Liver (tissue), 9 donors: ENCODE results near the gene KCNN3. TPM values are rescaled to one million over a fixed set of nuclear protein-coding genes. Genes with fewer than 3 reads are reported as not detected.

Source experiments
- DNase-seq: peaks from one replicate; pipeline ENCODE4 v3.0.0-alpha.2; 2017; ENCODE audit warnings: low spot score
- H3K27ac ChIP-seq, 2 donors: one replicate each; pipeline ENCODE4 v1.7.0; 2013; ENCODE audit warnings: inconsistent platforms in 2 of 2, low read length in 2 of 2, control low read depth in 1 of 2, low read depth in 1 of 2, mild to moderate bottlenecking in 1 of 2
- H3K27me3 ChIP-seq, 4 donors: one replicate each; pipeline versions ENCODE4 v1.6.1 to v1.7.0; 2013; ENCODE audit warnings: low read length in 3 of 4, inconsistent platforms in 1 of 4, mild to moderate bottlenecking in 1 of 4, moderate library complexity in 1 of 4; ENCODE audit not compliant: control insufficient read depth in 4 of 4, insufficient read depth in 4 of 4
- H3K36me3 ChIP-seq, 4 donors: one replicate each; pipeline versions ENCODE4 v1.6.1 to v1.7.0; 2013; ENCODE audit warnings: low read length in 3 of 4, mild to moderate bottlenecking in 3 of 4, low read depth in 1 of 4, moderate library complexity in 1 of 4; ENCODE audit not compliant: control insufficient read depth in 4 of 4, insufficient read depth in 3 of 4
- H3K4me1 ChIP-seq, 4 donors: one replicate each; pipeline versions ENCODE4 v1.6.1 to v1.7.0; 2013; ENCODE audit warnings: low read length in 3 of 4, mild to moderate bottlenecking in 3 of 4, moderate library complexity in 1 of 4; ENCODE audit not compliant: control insufficient read depth in 4 of 4, insufficient read depth in 4 of 4
- H3K4me3 ChIP-seq, 3 donors: one replicate each; pipeline versions ENCODE4 v1.6.1 to v1.7.0; 2013; ENCODE audit warnings: low read length in 3 of 3, control low read depth in 1 of 3, low read depth in 1 of 3, mild to moderate bottlenecking in 1 of 3
- H3K9ac ChIP-seq, 2 donors: one replicate each; pipeline ENCODE4 v1.7.0; 2013; ENCODE audit warnings: low read length in 2 of 2, mild to moderate bottlenecking in 2 of 2, moderate library complexity in 2 of 2, control low read depth in 1 of 2, low read depth in 1 of 2
- H3K9me3 ChIP-seq, 4 donors: one replicate each; pipeline versions ENCODE4 v1.6.1 to v1.7.0; 2013; ENCODE audit warnings: low read length in 3 of 4; ENCODE audit not compliant: control insufficient read depth in 4 of 4
- ATF3 ChIP-seq: IDR thresholded peaks from 2 replicates; pipeline ENCODE4 v1.6.1; 2016; ENCODE audit warnings: antibody characterized with exemption
- CTCF ChIP-seq: fragments of 150-350 bp; IDR thresholded peaks from 2 replicates; pipeline ENCODE4 v1.5.1; 2017; ENCODE audit warnings: improper control_type of control experiment, low read depth, low read length; ENCODE audit not compliant: missing input control
- EGR1 ChIP-seq, 2 donors: IDR thresholded peaks; 2 replicates each; pipeline ENCODE4 v1.6.1; 2016 to 2018; ENCODE audit warnings: antibody characterized with exemption in 2 of 2, low read depth in 2 of 2
- FOXA1 ChIP-seq: IDR thresholded peaks from 2 replicates; pipeline ENCODE4 v1.6.1; 2016; ENCODE audit warnings: antibody characterized with exemption
- FOXA2 ChIP-seq: IDR thresholded peaks from 2 replicates; pipeline ENCODE4 v1.6.1; 2016; ENCODE audit warnings: antibody characterized with exemption
- GABPA ChIP-seq, 2 donors: IDR thresholded peaks in 1 of 2; conservative IDR thresholded peaks in 1 of 2; 2 replicates each; pipeline ENCODE4 v1.6.1; 2016; ENCODE audit warnings: antibody characterized with exemption in 2 of 2, mild to moderate bottlenecking in 1 of 2, moderate library complexity in 1 of 2
- HNF4A ChIP-seq, 2 donors: conservative IDR thresholded peaks; 2 replicates each; pipeline ENCODE4 v1.6.1; 2016; ENCODE audit warnings: antibody characterized with exemption in 2 of 2, mild to moderate bottlenecking in 2 of 2
- HNF4G ChIP-seq: IDR thresholded peaks from 2 replicates; pipeline ENCODE4 v1.6.1; 2016; ENCODE audit warnings: antibody characterized with exemption
- JUND ChIP-seq, 2 donors: IDR thresholded peaks; 2 replicates each; pipeline ENCODE4 v1.6.1; 2016; ENCODE audit warnings: antibody characterized with exemption in 2 of 2
- MAX ChIP-seq: IDR thresholded peaks from 2 replicates; pipeline ENCODE4 v1.6.1; 2016; ENCODE audit warnings: antibody characterized with exemption
- NR2F2 ChIP-seq: IDR thresholded peaks from 2 replicates; pipeline ENCODE4 v1.6.1; 2016; ENCODE audit warnings: antibody characterized with exemption
- RAD21 ChIP-seq, 2 donors: IDR thresholded peaks; 2 replicates each; pipeline ENCODE4 v1.6.1; 2016; ENCODE audit warnings: antibody characterized with exemption in 2 of 2, mild to moderate bottlenecking in 2 of 2
- REST ChIP-seq: IDR thresholded peaks from 2 replicates; pipeline ENCODE4 v1.6.1; 2016; ENCODE audit warnings: antibody characterized with exemption, mild to moderate bottlenecking
- RXRA ChIP-seq, 2 donors: IDR thresholded peaks; 2 replicates each; pipeline ENCODE4 v1.6.1; 2017 to 2018; ENCODE audit warnings: antibody characterized with exemption in 2 of 2, mild to moderate bottlenecking in 1 of 2
- SP1 ChIP-seq: IDR thresholded peaks from 2 replicates; pipeline ENCODE4 v1.6.1; 2018; ENCODE audit warnings: antibody characterized with exemption, mild to moderate bottlenecking
- TAF1 ChIP-seq: conservative IDR thresholded peaks from 2 replicates; pipeline ENCODE4 v1.6.1; 2016; ENCODE audit warnings: antibody characterized with exemption, mild to moderate bottlenecking
- YY1 ChIP-seq: IDR thresholded peaks from 2 replicates; pipeline ENCODE4 v1.6.1; 2016; ENCODE audit warnings: antibody characterized with exemption, mild to moderate bottlenecking
- ZBTB33 ChIP-seq: IDR thresholded peaks from 2 replicates; pipeline ENCODE4 v1.6.1; 2016; ENCODE audit warnings: antibody characterized with exemption
- WGBS: extraction: QIAGEN DNeasy Blood & Tissue Kit; methylation state at CpG from one replicate; pipeline ENCODE4 v1.1.7; 2013; 5-methylcytosine and 5-hydroxymethylcytosine counted together
- polyA plus RNA-seq, 2 donors: library from polyadenylated mRNA; stranded (reverse) in 1 of 2; unstranded in 1 of 2; fragments of 200-250 nt in 1 of 2; fragments of >200 nt in 1 of 2; fragmentation: Nextera tagmentation in 1 of 2; extraction: Ambion mirVana in 1 of 2; gene quantifications; one replicate each; pipeline versions ENCODE4 v1.2.1 to v1.2.3, GENCODE V29; 2013 to 2015
- total RNA-seq, 2 donors: library from RNA; depleted of rRNA; stranded (reverse); fragments of >200 nt; gene quantifications; one replicate each; pipeline ENCODE4 v1.2.3, GENCODE V29; 2014
- donor health status: healthy.
- donor health status: healthy.
- donor health status: healthy.
- donor health status: healthy.
- donor health status: healthy.

The KCNN3 gene
- total and polyA plus RNA-seq, 4 donors = 0.09 to 0.68 (median 0.15) TPM

DNA sequence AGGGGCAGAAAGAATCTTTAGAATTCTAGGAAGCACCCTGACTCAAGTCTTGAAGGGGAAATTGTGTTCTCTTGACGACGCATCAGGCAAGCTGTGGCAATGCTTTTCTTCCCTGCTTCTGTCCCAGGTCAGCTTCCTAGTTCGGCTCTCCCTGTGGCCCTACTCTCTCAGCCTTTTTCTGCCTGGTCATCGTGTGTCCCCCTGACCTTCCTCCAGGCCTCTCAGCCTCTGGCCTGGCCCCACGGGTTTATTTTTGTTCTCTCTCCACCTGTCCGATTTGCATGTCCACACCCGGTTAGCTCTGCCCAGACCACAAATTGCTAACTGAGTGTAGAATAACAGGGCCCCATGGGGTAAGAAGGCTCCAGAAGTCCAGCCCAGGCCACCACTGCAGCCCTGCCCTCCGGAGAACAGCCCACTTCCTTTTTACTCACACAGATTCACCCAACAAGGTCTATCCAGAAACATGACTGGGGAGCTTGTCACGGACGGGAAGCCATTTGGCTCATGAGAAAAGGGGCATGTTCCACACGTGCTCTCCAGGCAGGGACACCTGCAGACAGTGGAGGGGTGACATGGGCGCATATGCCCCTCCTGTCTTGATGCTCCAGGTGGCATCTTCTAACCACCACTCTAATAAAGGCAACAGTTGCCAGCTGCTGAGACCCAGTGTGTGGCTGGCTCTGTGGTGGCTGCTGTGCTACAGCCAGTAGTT, 9.8 kb downstream of the KCNN3 start (continued):
- no peak for TF ChIP-seq REST
- no peak for TF ChIP-seq FOXA2
- TF ChIP-seq TAF1 = no peak
- TF ChIP-seq HNF4G = no peak
- no peak for TF ChIP-seq YY1
- TF ChIP-seq SP1 = no peak

GRCh38 chr1:154859786-154860155, 10.3 kb downstream of the KCNN3 start:
- 79% methylated on average over 2 of the region's 2 CpGs for WGBS
- H3K27me3 ChIP-seq = no peaks in the 10 kb centered on the region
- H3K9me3 ChIP-seq = no peaks in the 10 kb centered on the region
- no peak overlapping the region for H3K27ac ChIP-seq
- no peak for TF ChIP-seq MAX
- no peak for TF ChIP-seq TAF1
- TF ChIP-seq JUND (IDR thresholded peaks at IDR 0.05) = no peak
- no peak for TF ChIP-seq YY1
- no peak for TF ChIP-seq NR2F2
- TF ChIP-seq HNF4G = no peak
- TF ChIP-seq ATF3 = no peak
- no peak for TF ChIP-seq FOXA1
- no peak for TF ChIP-seq CTCF
- TF ChIP-seq EGR1 (IDR thresholded peaks at IDR 0.05; ENCODE audit: low read depth in 2 of 2) = no peak
- no peak for TF ChIP-seq RXRA (IDR thresholded peaks at IDR 0.05)
- TF ChIP-seq REST = no peak
- no peak for TF ChIP-seq FOXA2
- TF ChIP-seq GABPA (IDR thresholded peaks at IDR 0.05 in 1 of 2, conservative IDR thresholded peaks at IDR 0.05 in 1 of 2) = no peak
- TF ChIP-seq HNF4A (conservative IDR thresholded peaks at IDR 0.05) = no peak
- TF ChIP-seq RAD21 (IDR thresholded peaks at IDR 0.05) = no peak
- no peak for TF ChIP-seq SP1
- TF ChIP-seq ZBTB33 = no peak
- no peak for DNase-seq
- no peaks in the 10 kb centered on the region for H3K4me1 ChIP-seq
- no peak overlapping the region for H3K4me3 ChIP-seq
- no peaks in the 10 kb centered on the region for H3K36me3 ChIP-seq
- no peak overlapping the region for H3K9ac ChIP-seq
